Mucosa of gallbladder (tissue), 1 donor: ENCODE data around the gene RERE. TPM values are rescaled to one million over a fixed set of nuclear protein-coding genes. Genes with fewer than 3 reads are reported as not detected.
"Not testable (repeated sequence)": the region's sequence is repeated elsewhere in the genome, so short reads cannot be mapped to it uniquely, and the experiment has no call there.

Experiments used
- DNase-seq: peaks from one replicate; pipeline ENCODE4 v3.0.0-alpha.2; 2020; ENCODE audit warnings: low spot score
- total RNA-seq: library from RNA; stranded (reverse); gene quantifications from one replicate; pipeline ENCODE4 v1.2.1, GENCODE V29; 2021
- donor health status: DM: no; HTN: no; CAD: no.

RERE gene
- total RNA-seq, 1 donor from 2014 or later = 134 TPM

- no peak for DNase-seq
Observed at GRCh38 chr1:8752921-8753713, 64.3 kb downstream of the RERE start.

DNA sequence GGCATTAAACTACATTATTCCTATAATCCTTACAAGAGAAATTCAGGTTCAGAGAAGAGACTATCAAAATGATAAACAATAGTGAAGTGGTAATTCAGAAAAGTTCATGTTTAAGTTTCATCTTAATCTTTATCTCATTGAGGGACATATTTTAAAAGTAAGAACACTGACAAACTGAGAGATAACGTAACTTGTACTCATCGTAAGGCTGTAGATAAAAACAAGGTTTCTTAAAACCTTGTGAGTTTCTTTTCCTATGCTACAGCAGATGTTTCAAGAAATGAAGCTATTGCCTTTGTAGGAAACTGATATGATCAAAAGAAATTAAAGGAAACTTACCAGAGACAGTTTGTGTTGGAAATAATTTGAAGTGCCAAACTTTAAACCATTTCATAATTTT is 65.0 kb downstream of the RERE start:
- DNase-seq = no peak

DNA sequence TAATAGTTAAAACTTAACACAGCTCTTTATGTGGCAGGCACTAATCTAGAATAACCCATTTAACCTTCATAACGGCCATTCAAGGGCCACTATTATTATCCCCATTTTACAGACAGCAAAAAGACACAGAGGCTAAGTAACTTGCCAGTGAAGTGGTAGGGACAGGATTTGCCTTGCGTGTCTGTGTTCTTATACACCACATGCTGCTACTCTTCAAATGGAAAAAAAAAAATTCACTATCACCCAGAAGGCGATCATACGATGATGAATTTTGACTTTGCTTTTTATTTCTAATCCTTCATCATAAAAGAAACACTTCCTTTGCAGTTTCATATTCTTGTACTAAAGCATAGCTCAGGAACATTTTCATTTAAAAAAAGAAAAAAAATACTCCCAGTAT is 65.5 kb downstream of the RERE start:
- DNase-seq = no peak

- no peak for DNase-seq
Observed at GRCh38 chr1:8747879-8748825, 69.3 kb downstream of the RERE start.

GRCh38 chr1:8746554-8746953 is 70.9 kb downstream of the RERE start:
- DNase-seq = no peak

GRCh38 chr1:8745749-8746390 is 71.6 kb downstream of the RERE start:
- no peak for DNase-seq

DNA sequence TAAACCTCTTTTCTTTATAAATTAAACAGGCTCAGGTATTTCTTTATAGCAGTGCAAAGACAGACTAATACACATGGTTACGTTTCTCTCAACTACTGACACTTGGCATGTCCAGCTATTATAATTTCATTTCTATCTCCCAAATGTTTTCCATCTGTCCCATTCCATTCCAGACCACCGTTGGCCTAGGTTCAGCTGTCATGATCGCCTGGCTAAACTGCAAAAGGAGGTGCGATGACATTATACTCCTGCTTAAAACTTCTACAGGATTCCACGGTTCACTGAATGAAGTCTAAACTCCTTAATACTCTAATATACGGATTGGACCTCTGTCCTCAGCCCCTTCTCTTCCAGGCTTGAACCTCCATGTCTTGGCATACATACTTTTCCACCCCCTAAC is 72.1 kb downstream of the RERE start:
- DNase-seq = no peak

- DNase-seq = no peak
Observed at GRCh38 chr1:8742022-8742924, 75.2 kb downstream of the RERE start.

- no peak for DNase-seq
Observed at GRCh38 chr1:8740034-8740449, 77.4 kb downstream of the RERE start.

DNA sequence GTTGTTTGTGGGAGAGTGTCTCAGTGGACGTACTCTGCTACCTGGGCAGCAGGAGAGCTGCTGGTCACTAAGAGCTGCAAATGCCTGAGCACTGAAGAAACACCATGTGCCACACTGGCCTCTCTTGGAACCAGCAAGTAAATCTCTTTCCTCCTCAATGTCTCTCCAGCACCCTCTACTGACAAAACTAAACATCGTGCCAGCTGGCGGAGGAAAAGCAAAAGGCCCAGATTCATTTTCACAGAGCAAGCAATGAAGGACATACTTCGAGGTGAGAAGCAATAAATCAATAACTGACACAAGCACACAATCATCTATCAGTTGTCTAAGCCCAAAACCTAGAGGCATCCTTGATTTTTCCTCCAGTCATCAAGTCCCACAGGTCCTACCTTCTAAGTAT is 78.1 kb downstream of the RERE start:
- DNase-seq = no peak

GRCh38 chr1:8736927-8737326 is 80.5 kb downstream of the RERE start:
- DNase-seq = no peak

GRCh38 chr1:8733484-8733883 is 84.0 kb downstream of the RERE start:
- no peak for DNase-seq

GRCh38 chr1:8731162-8731561 is 86.3 kb downstream of the RERE start:
- no peak for DNase-seq

DNA sequence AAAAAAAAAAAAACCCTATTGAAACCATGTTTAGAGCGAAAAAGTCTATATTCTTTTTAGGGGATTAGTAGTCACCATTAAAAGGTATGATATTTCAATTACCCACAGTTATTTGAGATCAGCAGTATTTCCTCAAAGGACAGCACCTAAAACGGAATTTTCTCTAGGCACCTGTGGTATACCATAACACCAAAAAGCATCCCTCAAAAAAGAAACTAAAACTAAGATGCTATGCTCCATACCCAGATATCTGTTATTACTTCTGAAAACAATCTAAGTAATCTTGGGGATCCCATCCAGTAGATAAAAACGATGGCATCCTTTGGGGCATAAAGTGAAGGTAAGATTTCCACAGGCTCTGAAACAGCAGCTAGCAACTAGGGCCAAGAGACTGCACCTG is 89.0 kb downstream of the RERE start:
- DNase-seq = no peak

- no peak for DNase-seq
Observed at GRCh38 chr1:8727809-8728213, 89.6 kb downstream of the RERE start.

DNA sequence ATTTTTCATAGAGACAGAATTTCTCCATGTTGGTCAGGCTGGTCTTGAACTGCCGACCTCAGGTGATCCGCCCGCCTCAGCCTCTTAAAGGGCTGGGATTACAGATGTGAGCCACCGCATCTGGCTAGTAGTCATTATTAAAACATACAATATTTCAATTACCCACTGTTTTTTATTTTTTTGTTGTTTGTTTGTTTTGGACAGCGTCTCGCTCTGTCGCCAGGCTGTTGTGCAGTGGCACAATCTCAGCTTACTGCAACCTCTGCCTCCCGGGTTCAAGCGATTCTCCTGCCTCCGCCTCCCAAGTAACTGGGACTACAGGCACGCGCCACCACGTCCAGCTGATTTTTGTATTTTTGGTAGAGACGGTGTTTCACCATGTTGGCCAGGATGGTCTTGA is 90.1 kb downstream of the RERE start:
- DNase-seq = not testable (repeated sequence)

DNA sequence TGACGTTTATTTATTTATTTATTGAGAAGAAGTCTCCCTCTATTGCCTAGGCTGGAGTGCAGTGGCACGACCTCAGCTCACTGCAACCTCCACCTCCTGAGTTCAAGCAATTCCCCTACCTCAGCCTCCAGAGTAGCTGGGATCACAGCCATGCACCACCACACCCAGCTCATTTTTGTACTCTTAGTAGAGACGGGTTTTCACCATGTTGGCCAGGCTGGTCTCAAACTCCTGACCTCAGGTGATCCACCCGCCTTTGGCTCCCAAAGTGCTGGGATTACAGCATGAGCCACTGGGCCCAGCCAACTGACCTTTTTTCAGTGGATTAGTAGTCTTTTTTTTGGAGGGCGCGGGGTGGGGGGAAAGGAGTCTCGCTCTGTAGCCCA is 90.6 kb downstream of the RERE start:
- not testable (repeated sequence) for DNase-seq

GRCh38 chr1:8723010-8723409 is 94.4 kb downstream of the RERE start:
- DNase-seq = no peak

DNA sequence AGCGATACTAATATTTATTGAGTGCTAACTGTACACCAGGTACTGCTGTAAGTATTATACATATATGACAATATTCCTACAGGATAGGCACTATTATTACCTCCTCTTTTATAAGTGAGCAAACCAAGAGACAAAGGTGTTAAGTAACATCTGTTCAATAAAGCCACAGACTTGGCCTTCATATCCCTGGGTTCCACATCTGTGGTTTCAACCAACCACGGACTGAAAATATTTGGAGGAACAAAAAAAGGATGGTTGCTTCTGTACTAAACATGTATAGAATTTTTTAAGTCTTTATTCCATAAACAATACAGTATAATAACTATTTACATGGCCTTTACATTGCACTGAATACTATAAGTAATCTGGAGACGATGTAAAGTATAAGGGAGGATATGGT is 95.1 kb downstream of the RERE start:
- no peak for DNase-seq

DNA sequence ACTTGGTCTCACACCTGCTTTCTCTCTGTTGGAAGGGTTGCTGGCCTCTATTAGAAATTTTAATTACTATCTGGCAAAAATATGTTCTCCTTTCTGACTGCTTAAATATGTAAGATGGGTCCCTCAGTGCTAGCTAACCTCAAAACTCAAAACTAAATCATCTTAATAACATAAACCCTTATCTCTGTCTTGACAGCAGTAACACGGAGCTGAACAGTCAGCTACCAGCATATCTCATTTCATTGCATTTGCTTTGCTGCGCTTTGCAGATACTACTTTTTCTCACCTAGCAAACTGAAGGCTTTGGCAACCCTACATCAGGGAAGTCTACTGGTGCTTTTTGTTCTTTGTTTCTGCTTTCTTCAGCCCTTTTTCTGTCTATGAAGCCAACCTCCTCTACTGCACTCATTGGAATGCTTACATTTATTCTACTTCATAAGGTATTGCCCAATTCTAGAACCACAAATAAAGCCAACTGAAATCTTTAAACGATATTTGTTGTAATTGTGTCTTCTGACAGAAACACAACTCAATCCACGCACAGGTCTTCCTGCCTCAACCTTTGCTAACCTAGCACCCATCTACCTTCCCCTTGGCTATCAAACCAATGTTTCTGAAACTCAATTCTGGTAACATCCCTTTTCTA is 95.6 kb downstream of the RERE start:
- DNase-seq = no peak

DNA sequence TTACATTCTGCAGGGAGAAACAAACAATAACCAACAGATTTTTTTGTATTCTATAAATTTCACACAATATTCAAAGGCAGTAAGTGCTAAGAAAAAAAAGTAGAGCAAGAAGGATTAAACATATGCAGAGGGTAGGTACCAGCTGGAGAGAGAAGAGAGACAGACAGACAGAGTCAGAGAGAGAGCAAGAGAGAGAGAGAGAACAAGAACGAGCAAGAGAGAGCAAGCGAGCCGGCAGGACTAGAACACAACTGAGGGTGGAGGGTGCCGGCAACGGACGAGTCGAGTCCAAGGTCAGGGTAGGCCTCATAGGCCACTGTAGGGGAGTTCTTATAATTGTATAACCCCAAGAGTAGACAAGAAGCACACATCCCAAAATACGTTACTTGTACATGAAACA is 97.1 kb downstream of the RERE start:
- DNase-seq = no peak
